Measurements from ENCODE around the gene IPCEF1. TPM values are rescaled to one million over a fixed set of nuclear protein-coding genes. Genes with fewer than 3 reads are reported as not detected.

IPCEF1 gene
- polyA plus RNA-seq, 3 donors = 5.2 to 9.8 (median 8.9) TPM

GRCh38 chr6:154167126-154167525, 189.5 kb downstream of the IPCEF1 start:
- DNase-seq = no peak

GRCh38 chr6:154166140-154166539, 190.5 kb downstream of the IPCEF1 start:
- DNase-seq = no peak

- DNase-seq = no peak
Measured at GRCh38 chr6:154165478-154165877, 191.1 kb downstream of the IPCEF1 start.

GRCh38 chr6:154164397-154164796, 192.2 kb downstream of the IPCEF1 start:
- peak; percentile 39 for DNase-seq

GRCh38 chr6:154161689-154162088, 194.9 kb downstream of the IPCEF1 start:
- DNase-seq = no peak

GRCh38 chr6:154159126-154159525, 197.5 kb downstream of the IPCEF1 start:
- no peak for DNase-seq

GRCh38 chr6:154157706-154158105, 198.9 kb downstream of the IPCEF1 start:
- no peak for DNase-seq

- no peak for DNase-seq
Measured at GRCh38 chr6:154157082-154157481, 199.5 kb downstream of the IPCEF1 start.

- peak; percentile 83 for DNase-seq
Measured at GRCh38 chr6:154156135-154156896, 200.3 kb downstream of the IPCEF1 start.

GRCh38 chr6:154154389-154154967, 202.1 kb downstream of the IPCEF1 start:
- DNase-seq = peak; percentile 73

GRCh38 chr6:154143753-154144152, 212.8 kb downstream of the IPCEF1 start:
- DNase-seq = no peak

GRCh38 chr6:154140743-154141142, 215.9 kb downstream of the IPCEF1 start:
- no peak for DNase-seq

GRCh38 chr6:154139892-154140291, 216.7 kb downstream of the IPCEF1 start:
- no peak for DNase-seq

- DNase-seq = no peak
Measured at GRCh38 chr6:154138793-154139192, 217.8 kb downstream of the IPCEF1 start.

GRCh38 chr6:154134471-154135147, 222.0 kb downstream of the IPCEF1 start:
- no peak for DNase-seq

- DNase-seq = no peak
Measured at GRCh38 chr6:154127657-154128056, 228.9 kb downstream of the IPCEF1 start.

GRCh38 chr6:154125421-154125820, 231.2 kb downstream of the IPCEF1 start:
- DNase-seq = no peak

- no peak for DNase-seq
Measured at GRCh38 chr6:154123155-154123956, 233.2 kb downstream of the IPCEF1 start.

- DNase-seq = no peak
Measured at GRCh38 chr6:154122195-154122925, 234.2 kb downstream of the IPCEF1 start.

GRCh38 chr6:154117485-154117884, 239.1 kb downstream of the IPCEF1 start:
- DNase-seq = no peak

GRCh38 chr6:154113392-154113791, 243.2 kb downstream of the IPCEF1 start:
- DNase-seq = no peak

All from renal pelvis (tissue), 4 donors.